HG03354 (cell line): ENCODE measurements around the gene MARK4.
"Not testable (repeated sequence)": the region's sequence is repeated elsewhere in the genome, so short reads cannot be mapped to it uniquely, and the experiment has no call there.

Experiments
- ATAC-seq: cut with Tn5 transposase; IDR thresholded peaks from one replicate; pipeline ENCODE4 v1.9.1; 2021; ENCODE audit warnings: mild to moderate bottlenecking; ENCODE audit not compliant: unreplicated experiment, poor library complexity, severe bottlenecking

The MARK4 gene

DNA sequence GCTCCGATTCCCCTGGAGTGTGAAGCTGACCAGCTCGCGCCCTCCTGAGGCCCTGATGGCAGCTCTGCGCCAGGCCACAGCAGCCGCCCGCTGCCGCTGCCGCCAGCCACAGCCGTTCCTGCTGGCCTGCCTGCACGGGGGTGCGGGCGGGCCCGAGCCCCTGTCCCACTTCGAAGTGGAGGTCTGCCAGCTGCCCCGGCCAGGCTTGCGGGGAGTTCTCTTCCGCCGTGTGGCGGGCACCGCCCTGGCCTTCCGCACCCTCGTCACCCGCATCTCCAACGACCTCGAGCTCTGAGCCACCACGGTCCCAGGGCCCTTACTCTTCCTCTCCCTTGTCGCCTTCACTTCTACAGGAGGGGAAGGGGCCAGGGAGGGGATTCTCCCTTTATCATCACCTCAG lies 51.3 kb downstream of the MARK4 start:
- ATAC-seq, result no peak

GRCh38 chr19:45303269-45304060 lies 52.4 kb downstream of the MARK4 start:
- ATAC-seq, result no peak

DNA sequence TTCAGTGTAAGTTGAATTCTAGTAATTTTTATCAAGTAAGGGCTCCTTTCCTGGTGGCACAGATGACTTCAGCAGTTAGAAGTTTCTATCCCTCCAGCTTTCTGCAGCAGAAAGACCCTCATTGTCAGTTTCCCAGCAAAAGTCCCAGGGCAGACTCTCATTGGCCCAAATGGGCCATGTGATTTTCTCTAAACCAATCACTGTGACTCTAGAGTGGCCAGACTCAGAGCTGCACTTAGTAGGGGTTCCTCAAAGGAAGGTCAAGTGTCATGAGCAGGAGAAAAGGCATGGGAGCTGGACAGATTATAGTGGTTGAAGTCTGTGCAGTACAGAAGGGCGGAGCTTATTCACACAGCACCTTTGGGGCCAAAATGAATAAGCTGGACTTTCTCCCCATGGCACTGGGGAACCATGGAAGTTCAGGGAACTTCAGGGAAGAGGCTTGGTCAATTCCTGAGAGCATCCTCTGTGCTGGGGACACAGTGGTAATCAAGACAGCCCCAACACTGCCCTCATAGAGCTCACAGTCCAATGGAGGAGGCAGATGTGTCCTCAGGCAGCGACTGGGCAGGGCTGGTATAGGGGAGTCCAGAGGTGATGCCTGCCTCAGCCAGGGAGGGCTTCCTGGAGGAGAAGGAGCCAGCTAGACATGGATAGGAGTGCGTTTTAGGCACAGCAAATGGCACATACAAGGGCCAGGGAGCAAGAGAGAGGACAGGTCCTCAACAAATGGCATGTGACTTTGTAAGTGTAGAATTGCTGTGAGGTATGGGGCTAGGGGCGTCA lies 53.3 kb downstream of the MARK4 start:
- ATAC-seq, result no peak

GRCh38 chr19:45305007-45305406 lies 53.9 kb downstream of the MARK4 start:
- no peak for ATAC-seq

- no peak for ATAC-seq
Measured at GRCh38 chr19:45305421-45305820, 54.4 kb downstream of the MARK4 start.

DNA sequence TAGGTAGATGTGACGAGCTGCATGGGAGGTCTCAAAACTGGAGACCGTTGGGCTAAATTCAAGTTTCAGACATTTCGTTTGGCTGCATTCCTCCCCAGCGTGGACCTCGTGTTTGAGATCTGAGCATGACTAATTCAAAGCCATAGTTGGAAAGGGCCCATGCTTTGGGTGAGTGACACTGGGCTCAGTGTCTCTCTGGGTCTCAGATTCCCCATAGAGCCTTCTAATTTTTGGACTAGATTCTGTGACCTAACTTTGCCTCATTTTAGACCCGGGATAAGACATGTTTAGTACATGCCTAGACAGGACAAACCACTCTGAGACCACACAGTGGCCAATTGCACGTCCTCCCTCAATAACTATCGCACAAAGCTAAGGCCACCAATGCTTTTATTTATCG lies 55.0 kb downstream of the MARK4 start:
- no peak for ATAC-seq

- ATAC-seq, result no peak
Measured at GRCh38 chr19:45306518-45307027, 55.5 kb downstream of the MARK4 start.

GRCh38 chr19:45307361-45307760 lies 56.3 kb downstream of the MARK4 start:
- no peak for ATAC-seq

- not testable (repeated sequence) for ATAC-seq
Measured at GRCh38 chr19:45309322-45309721, 58.3 kb downstream of the MARK4 start.

GRCh38 chr19:45311621-45312020 lies 60.5 kb downstream of the MARK4 start:
- ATAC-seq, result no peak

DNA sequence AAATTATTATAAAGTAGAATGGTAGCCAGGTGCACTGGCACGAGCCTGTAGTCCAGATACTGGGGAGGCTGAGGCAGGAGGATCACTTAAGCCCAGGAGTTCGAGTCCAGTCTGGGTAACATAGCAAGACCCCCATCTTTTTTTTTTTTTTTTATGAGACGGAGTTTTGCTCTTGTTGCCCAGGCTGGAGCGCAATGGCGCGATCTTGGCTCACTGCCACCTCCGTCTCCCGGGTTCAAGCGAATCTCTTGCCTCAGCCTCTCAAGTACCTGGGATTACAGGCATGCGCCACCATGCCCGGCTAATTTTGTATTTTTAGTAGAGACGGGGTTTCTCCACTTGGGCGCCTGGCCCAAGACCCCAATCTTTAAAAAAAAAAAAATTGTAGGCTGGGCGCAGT lies 61.2 kb downstream of the MARK4 start:
- not testable (repeated sequence) for ATAC-seq

DNA sequence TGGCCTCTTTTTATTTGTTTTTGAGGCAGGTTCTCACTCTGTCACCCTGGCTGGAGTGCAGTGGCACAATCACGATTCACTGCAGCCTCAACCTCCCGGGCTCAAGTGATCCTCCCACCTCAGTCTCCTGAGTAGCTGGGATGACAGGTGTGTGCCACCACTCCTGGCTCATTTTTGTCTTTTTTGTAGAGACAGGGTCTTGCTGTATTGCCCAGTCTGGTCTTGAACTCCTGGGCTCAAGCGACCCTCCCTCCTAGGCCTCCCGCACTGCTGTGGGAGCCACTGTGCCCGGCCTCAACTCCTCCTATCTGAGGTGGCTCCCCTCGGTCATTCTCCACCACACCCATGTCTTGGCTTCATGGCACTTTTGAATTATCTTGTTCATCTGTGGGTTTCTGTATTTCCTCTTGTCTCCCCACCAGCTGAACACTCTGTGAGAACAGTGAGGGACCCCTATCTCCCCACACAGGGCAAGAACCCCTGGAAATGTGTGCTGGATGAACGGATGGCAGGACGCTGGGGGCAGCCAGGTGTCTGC lies 63.7 kb downstream of the MARK4 start:
- no peak for ATAC-seq

GRCh38 chr19:45315304-45315703 lies 64.2 kb downstream of the MARK4 start:
- ATAC-seq, result no peak

DNA sequence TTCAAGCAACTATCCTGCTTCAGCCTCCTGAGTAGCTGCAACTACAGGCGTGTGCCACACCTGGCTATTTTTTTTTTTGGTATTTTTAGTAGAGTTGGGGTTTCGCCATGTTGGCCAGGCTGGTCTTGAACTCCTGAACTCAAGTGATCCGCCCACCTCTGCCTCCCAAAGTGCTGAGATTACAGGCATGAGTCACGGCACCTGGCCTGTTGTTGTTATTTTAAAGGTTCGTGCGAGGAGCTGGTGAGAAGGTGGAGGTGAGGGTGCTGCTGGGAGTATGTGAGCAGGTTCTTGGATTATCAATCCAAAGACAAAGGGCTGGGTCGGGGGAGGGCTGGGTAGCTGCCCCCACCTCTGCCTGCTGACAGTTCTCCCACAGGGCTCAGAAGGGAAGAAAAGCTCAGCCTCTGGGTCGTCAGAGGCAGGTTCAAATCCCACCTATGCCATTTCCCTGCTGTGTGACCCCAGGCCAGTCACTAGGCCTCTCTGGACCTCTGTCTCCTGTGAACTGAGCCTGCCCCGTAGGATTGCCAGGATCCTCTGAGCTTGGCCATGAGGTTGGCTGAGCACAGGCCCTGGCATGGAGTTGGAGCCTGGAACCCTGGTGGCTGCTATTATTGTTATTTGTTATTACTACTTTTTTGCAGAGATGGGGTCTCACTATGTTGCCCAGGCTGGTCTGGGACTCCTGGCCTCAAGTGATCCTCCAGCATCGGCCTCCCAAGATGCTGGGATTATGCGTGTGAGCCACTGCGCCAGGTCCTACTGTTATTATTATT lies 70.1 kb downstream of the MARK4 start:
- ATAC-seq, result no peak

- no peak for ATAC-seq
Measured at GRCh38 chr19:45321848-45322247, 70.8 kb downstream of the MARK4 start.

DNA sequence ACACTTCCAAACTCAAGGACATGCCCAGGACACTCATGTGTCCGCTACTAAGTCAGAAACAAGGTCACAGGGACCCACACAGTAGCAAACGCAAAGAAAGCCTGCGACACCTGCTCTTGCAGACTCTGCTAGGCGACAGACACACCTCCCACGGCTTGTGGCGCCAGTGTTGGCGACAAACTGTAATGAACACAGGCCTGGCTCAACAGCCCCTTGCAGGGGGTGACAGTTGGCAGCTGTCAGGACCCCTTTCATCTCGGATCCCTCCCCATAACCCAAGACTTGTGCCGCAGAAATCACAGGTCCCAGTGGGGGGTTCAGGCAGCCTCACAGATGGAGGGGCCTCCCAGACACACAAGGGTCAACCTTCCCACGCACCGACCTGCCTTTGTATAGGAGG lies 71.2 kb downstream of the MARK4 start:
- no peak for ATAC-seq

DNA sequence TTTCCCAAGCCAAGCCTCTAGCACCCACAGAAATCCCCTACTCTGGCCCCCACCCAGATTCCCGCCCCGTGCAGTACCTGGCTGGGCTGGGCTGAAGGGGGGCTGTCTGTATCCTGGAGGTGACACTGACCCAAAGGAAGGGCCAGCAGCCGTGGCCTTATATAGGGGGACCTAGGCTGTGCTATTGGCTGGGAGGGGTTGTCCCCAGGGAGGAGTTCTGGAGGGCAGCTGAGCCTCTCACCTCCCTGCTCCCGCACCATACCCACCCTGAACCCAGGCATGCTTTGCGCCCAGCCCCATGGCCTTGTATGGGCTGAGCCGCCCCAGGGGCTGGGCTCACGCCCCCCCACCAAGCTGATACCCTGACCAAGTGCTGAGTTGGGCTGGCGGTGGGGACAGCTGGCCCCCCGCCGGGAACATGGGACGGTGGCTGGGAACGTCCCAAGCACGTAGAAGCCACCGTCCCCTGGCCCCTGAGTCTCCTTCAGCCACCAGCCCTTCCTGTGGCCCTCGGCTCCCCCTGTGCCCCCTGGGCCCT lies 71.7 kb downstream of the MARK4 start, which contains the start of gene CKM:
Gene CKM, minus strand, starts transcription at position 132 of the 538 bp plus-strand sequence. CDS start 3,162 bp downstream, outside the sequence.
- no peak for ATAC-seq

- no peak for ATAC-seq
Measured at GRCh38 chr19:45323671-45324081, 72.6 kb downstream of the MARK4 start.

GRCh38 chr19:45324349-45324907 lies 73.4 kb downstream of the MARK4 start:
- no peak for ATAC-seq
